Kidney (tissue), 14 donors: ENCODE results near the gene JUNB. TPM values are rescaled to one million over a fixed set of nuclear protein-coding genes. Genes with fewer than 3 reads are reported as not detected.

Source experiments
- DNase-seq, 5 donors: peaks; one replicate each; pipeline ENCODE4 v3.0.0-alpha.2; 2013 to 2020
- FAIRE-seq: peaks from 2 replicates; lab custom pipeline; 2012; peaks lifted over from hg19 to GRCh38; lab: Jason Lieb, UNC
- H3K27ac ChIP-seq, 2 donors: one replicate each; pipeline ENCODE4 v1.7.0; 2013; ENCODE audit warnings: low read depth in 2 of 2, low read length in 2 of 2, inconsistent platforms in 1 of 2
- H3K27me3 ChIP-seq: one replicate; pipeline ENCODE4 v1.7.1; 2013; ENCODE audit warnings: low read length, inconsistent platforms; ENCODE audit not compliant: control insufficient read depth, insufficient read depth
- H3K36me3 ChIP-seq, 3 donors: one replicate each; pipeline versions ENCODE4 v1.7.0 to v1.7.1; 2013; ENCODE audit warnings: low read length in 3 of 3, control low read depth in 1 of 3, inconsistent platforms in 1 of 3; ENCODE audit not compliant: insufficient read depth in 3 of 3, control insufficient read depth in 2 of 3
- H3K4me1 ChIP-seq, 3 donors: one replicate each; pipeline versions ENCODE4 v1.7.0 to v1.7.1; 2013; ENCODE audit warnings: low read length in 3 of 3, inconsistent platforms in 1 of 3, low read depth in 1 of 3; ENCODE audit not compliant: control insufficient read depth in 2 of 3, insufficient read depth in 2 of 3
- H3K4me3 ChIP-seq, 3 donors: one replicate each; pipeline versions ENCODE4 v1.7.0 to v1.8.1; 2013; ENCODE audit warnings: low read length in 3 of 3, control low read depth in 1 of 3, inconsistent platforms in 1 of 3
- H3K9ac ChIP-seq, 3 donors: one replicate each; pipeline versions ENCODE4 v1.7.0 to v1.7.1; 2013; ENCODE audit warnings: low read length in 3 of 3, control low read depth in 1 of 3, inconsistent platforms in 1 of 3
- H3K9me3 ChIP-seq, 3 donors: one replicate each; pipeline versions ENCODE4 v1.7.0 to v1.7.1; 2013; ENCODE audit warnings: low read length in 3 of 3, control low read depth in 1 of 3, inconsistent platforms in 1 of 3; ENCODE audit not compliant: control insufficient read depth in 2 of 3, insufficient read depth in 1 of 3
- CTCF ChIP-seq: IDR thresholded peaks from 3 replicates; pipeline ENCODE4 v1.5.1; 2012; ENCODE audit warnings: mild to moderate bottlenecking, moderate library complexity, borderline replicate concordance; ENCODE audit not compliant: insufficient read depth; ENCODE audit errors: extremely low read depth
- intact Hi-C: fragments of 100-400 bp; cut with DNase I; formaldehyde crosslinking; loops from one replicate; pipeline ENCODE4 v1.11.1; 2022
- polyA plus RNA-seq: library from polyadenylated mRNA; stranded (reverse); fragments of 350-450 nt; fragmentation: Illumina TruSeq; extraction: RNeasy Lipid Tissue Mini Kit (QIAGEN cat#74804); gene quantifications from one replicate; pipeline ENCODE4 v1.2.3, GENCODE V29; 2014; ENCODE audit warnings: low read depth, low replicate concordance; ENCODE audit not compliant: insufficient read depth
- total RNA-seq: library from RNA; stranded (reverse); fragmentation: NEBNext Ultra II Directional; extraction: Animal tissue kit (Norgen Biotek cat#: 25700); gene quantifications from one replicate; pipeline ENCODE4 v1.2.1, GENCODE V29; 2021
- donor health status: control.
- donor health status: control.
- donor health status: control.
- donor health status: control.
- donor health status: control.
- donor health status: DM: yes; HTN: yes; CAD: no.
- donor health status: Normal renal cell carcinoma (clear cell type).

The JUNB gene
- total and polyA plus RNA-seq, 2 donors from 2014 or later: 128 to 142 TPM

GRCh38 chr19:12774588-12775555 lies 16.4 kb upstream of the JUNB start, which contains the start of gene HOOK2:
TSS of gene HOOK2 (minus strand) at chr19:12775552. CDS start at chr19:12775449, 103 bp downstream.
- Histone ChIP-seq H3K9me3 (no peaks in the 10 kb centered on the region), H3K4me3 (peak within 1 kb of the TSS; percentile 37 to 75 (median 57)), H3K36me3 (peaks cover 0 to 4% (median 0%) of the 10 kb centered on the region in 3 donors), H3K27me3 (no peaks in the 10 kb centered on the region), H3K9ac (peak within 1 kb of the TSS in 2 of 3 donors; percentile 39 to 88), H3K4me1 (peaks cover 0 to 17% (median 4%) of the 10 kb centered on the region in 3 donors), H3K27ac (peak within 1 kb of the TSS; percentile 91 to 99)
- FAIRE-seq (no peak), DNase-seq (peak; percentile 90 to 99 (median 93))
- no peak for TF ChIP-seq CTCF
- intact Hi-C loops: no loop called here

GRCh38 chr19:12777217-12778016 lies 13.9 kb upstream of the JUNB start:
- peak overlapping the region in 2 of 3 donors; percentile 43 to 91 for H3K9ac ChIP-seq
- H3K4me3 ChIP-seq: peak overlapping the region; percentile 28 to 75 (median 70)
- H3K27ac ChIP-seq: peak overlapping the region; percentile 92 to 95
- FAIRE-seq: no peak
- peak; percentile 95 for TF ChIP-seq CTCF
- peak; percentile 74 to 93 (median 86) for DNase-seq
- H3K27me3 ChIP-seq: no peaks in the 10 kb centered on the region
- intact Hi-C loops: no loop called here
- no peaks in the 10 kb centered on the region for H3K36me3 ChIP-seq
- H3K9me3 ChIP-seq: no peaks in the 10 kb centered on the region
- peaks cover 0 to 20% (median 4%) of the 10 kb centered on the region in 3 donors for H3K4me1 ChIP-seq

GRCh38 chr19:12778017-12778904 lies 13.0 kb upstream of the JUNB start:
- DNase-seq: peak; percentile 60 to 94 (median 85)
- Histone ChIP-seq H3K9me3 (no peaks in the 10 kb centered on the region), H3K4me3 (peak overlapping the region; percentile 39 to 75 (median 70)), H3K9ac (peak overlapping the region; percentile 43 to 91 (median 73)), H3K27ac (peak overlapping the region; percentile 92 to 95), H3K36me3 (no peaks in the 10 kb centered on the region), H3K4me1 (peaks cover 0 to 20% (median 4%) of the 10 kb centered on the region in 3 donors), H3K27me3 (no peaks in the 10 kb centered on the region)
- no peak for FAIRE-seq
- no peak for TF ChIP-seq CTCF
- intact Hi-C loops: no loop called here
